T-helper 17 cell (primary cell): Measurements from ENCODE around the gene EFL1. TPM values are rescaled to one million over a fixed set of nuclear protein-coding genes. Genes with fewer than 3 reads are reported as not detected.

Experiments
- ATAC-seq: fragments of 150-1000 bp; cut with Tn5 transposase; 2 replicates; pipeline ENCODE4 v1.10.0; 2021; ENCODE audit warnings: mild to moderate bottlenecking, moderate library complexity
- DNase-seq, 3 donors: peaks; one replicate each; pipeline versions ENCODE4 v3.0.0 to v3.0.0-alpha.2; 2020 to 2021
- H3K9me3 ChIP-seq: one replicate; pipeline ENCODE4 v1.7.0; 2013; ENCODE audit warnings: low read length, mild to moderate bottlenecking; ENCODE audit not compliant: control insufficient read depth, poor library complexity, severe bottlenecking
- H3K27ac Mint-ChIP-seq: one replicate; pipeline ENCODE4 v1.8.0; 2022; ENCODE audit warnings: mild to moderate bottlenecking, moderate library complexity, mixed read lengths
- H3K27me3 Mint-ChIP-seq: one replicate; pipeline ENCODE4 v1.8.0; 2022; ENCODE audit warnings: mixed read lengths
- H3K36me3 Mint-ChIP-seq: one replicate; pipeline ENCODE4 v1.8.0; 2022; ENCODE audit warnings: low read depth, mixed read lengths
- H3K4me1 Mint-ChIP-seq: one replicate; pipeline ENCODE4 v1.8.0; 2022; ENCODE audit warnings: mild to moderate bottlenecking, mixed read lengths
- H3K4me3 Mint-ChIP-seq: one replicate; pipeline ENCODE4 v1.8.0; 2022; ENCODE audit warnings: mild to moderate bottlenecking, moderate library complexity, mixed read lengths
- total RNA-seq, 4 donors: library from RNA in 2 of 4; stranded (reverse) in 2 of 4; gene quantifications; one replicate each; pipeline ENCODE4 v1.2.3 and lab custom pipeline; 2022 to 2026

EFL1 gene
- total RNA-seq, 2 donors from 2014 or later = 9.2 to 10.4 TPM

- no peak overlapping the region for H3K4me3 Mint-ChIP-seq
- H3K36me3 Mint-ChIP-seq = peaks cover 12% of the 10 kb centered on the region
- no peaks in the 10 kb centered on the region for H3K27me3 Mint-ChIP-seq
- peaks cover 3% of the 10 kb centered on the region for H3K4me1 Mint-ChIP-seq
- ATAC-seq (no peak), DNase-seq (no peak)
- H3K9me3 ChIP-seq = no peaks in the 10 kb centered on the region
- no peak overlapping the region for H3K27ac Mint-ChIP-seq
Measured at GRCh38 chr15:82150645-82151044, 111.9 kb downstream of the EFL1 start.

- H3K4me3 Mint-ChIP-seq = no peak overlapping the region
- H3K27ac Mint-ChIP-seq = no peak overlapping the region
- DNase-seq (no peak), ATAC-seq (no peak)
- peaks cover 5% of the 10 kb centered on the region for H3K4me1 Mint-ChIP-seq
- no peaks in the 10 kb centered on the region for H3K9me3 ChIP-seq
- no peaks in the 10 kb centered on the region for H3K27me3 Mint-ChIP-seq
- peaks cover 10% of the 10 kb centered on the region for H3K36me3 Mint-ChIP-seq
Measured at GRCh38 chr15:82146990-82147461, 115.5 kb downstream of the EFL1 start.

GRCh38 chr15:82146576-82146975 is 116.0 kb downstream of the EFL1 start:
- Mint-ChIP-seq H3K27me3 (no peaks in the 10 kb centered on the region), H3K27ac (no peak overlapping the region), H3K4me3 (no peak overlapping the region), H3K4me1 (peaks cover 5% of the 10 kb centered on the region), H3K36me3 (peaks cover 7% of the 10 kb centered on the region)
- ATAC-seq (no peak), DNase-seq (no peak)
- no peaks in the 10 kb centered on the region for H3K9me3 ChIP-seq

DNA sequence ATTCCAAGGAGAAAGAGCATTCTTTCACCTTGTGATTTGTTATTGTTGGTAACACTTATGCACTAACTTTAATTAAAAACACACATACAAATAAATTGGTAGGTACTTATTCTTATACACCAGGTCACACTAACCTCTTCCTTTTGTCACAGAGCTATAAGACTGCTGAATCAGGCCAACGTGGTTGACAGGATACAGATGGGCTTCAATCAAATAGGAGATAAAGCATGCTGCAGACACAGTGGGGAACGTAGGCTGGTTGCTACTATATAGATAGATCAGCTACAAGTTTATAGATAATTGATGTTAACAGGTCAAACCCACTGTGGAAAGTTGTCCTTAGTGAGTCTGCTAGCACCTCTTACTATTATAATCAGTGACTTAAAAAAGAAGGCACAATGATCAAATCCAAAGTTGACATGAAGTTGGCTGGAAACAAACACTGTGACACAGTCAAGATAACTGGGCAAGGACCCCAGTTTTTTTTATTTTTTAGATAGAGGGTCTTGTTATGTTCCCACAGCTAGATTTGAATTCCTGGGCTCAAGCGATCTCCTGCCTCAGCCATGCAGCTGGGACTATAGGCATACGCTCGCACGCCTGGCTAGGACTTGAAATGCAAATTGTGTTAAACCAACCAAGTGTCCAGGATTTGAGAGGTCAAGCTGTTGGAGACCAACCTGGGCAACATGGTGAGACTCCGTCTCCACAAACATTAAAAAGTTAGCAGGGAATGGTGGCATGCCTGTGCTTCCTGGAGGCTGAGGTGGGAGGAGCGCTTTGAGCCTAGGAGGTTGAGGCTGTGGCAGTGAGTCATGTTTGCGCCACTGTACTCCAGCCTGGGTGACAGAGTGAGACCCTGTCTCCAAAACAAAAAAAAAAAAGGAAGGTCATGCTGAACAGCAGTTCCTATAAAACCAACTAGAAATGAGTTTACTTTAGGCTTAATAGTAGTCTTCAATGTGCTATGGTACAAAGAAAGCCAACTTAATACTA is 118.8 kb downstream of the EFL1 start:
- Mint-ChIP-seq H3K4me3 (no peak overlapping the region), H3K36me3 (peaks cover 4% of the 10 kb centered on the region), H3K27ac (no peak overlapping the region), H3K4me1 (peaks cover 10% of the 10 kb centered on the region), H3K27me3 (no peaks in the 10 kb centered on the region)
- no peak for ATAC-seq
- no peak for DNase-seq
- no peaks in the 10 kb centered on the region for H3K9me3 ChIP-seq

GRCh38 chr15:82140886-82141285 is 121.6 kb downstream of the EFL1 start:
- DNase-seq = no peak
- peaks cover 7% of the 10 kb centered on the region for H3K4me1 Mint-ChIP-seq
- H3K27me3 Mint-ChIP-seq = no peaks in the 10 kb centered on the region
- peak overlapping the region; percentile 85 for H3K27ac Mint-ChIP-seq
- H3K36me3 Mint-ChIP-seq = peaks cover 5% of the 10 kb centered on the region
- no peak for ATAC-seq
- no peak overlapping the region for H3K4me3 Mint-ChIP-seq
- H3K9me3 ChIP-seq = no peaks in the 10 kb centered on the region

DNA sequence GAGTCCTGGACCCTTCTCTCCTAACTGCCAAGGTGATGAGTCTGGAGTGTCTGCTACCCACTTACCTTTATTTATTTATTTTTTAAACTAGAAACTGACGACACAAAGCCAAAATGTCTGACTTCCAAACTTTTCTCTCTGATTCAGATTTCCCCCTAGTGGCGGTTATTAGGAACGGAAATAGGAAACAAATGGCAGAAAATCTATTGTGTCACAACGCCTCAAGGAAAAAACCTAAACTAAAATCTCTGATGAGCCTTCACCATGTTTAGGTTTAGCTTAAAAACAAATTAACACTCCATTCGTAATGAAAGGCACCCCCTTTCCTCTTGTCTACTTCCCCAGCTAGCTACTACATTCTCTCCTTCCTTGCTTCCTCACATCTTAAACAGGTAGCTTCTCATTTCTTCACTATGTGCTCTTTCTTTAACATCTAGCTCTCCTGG is 122.7 kb downstream of the EFL1 start:
- ATAC-seq (peak; percentile 30), DNase-seq (no peak)

GRCh38 chr15:82138306-82138705 is 124.2 kb downstream of the EFL1 start:
- DNase-seq = no peak
- peaks cover 5% of the 10 kb centered on the region for H3K36me3 Mint-ChIP-seq
- H3K4me1 Mint-ChIP-seq = peaks cover 9% of the 10 kb centered on the region
- no peak overlapping the region for H3K27ac Mint-ChIP-seq
- no peak overlapping the region for H3K4me3 Mint-ChIP-seq
- no peaks in the 10 kb centered on the region for H3K9me3 ChIP-seq
- ATAC-seq = no peak
- no peaks in the 10 kb centered on the region for H3K27me3 Mint-ChIP-seq

More for the DNA sequence above, 122.7 kb downstream of the EFL1 start:
- Mint-ChIP-seq H3K27me3 (no peaks in the 10 kb centered on the region), H3K4me1 (peaks cover 9% of the 10 kb centered on the region), H3K27ac (peak overlapping the region; percentile 85), H3K36me3 (peaks cover 5% of the 10 kb centered on the region), H3K4me3 (no peak overlapping the region)
- no peaks in the 10 kb centered on the region for H3K9me3 ChIP-seq

DNA sequence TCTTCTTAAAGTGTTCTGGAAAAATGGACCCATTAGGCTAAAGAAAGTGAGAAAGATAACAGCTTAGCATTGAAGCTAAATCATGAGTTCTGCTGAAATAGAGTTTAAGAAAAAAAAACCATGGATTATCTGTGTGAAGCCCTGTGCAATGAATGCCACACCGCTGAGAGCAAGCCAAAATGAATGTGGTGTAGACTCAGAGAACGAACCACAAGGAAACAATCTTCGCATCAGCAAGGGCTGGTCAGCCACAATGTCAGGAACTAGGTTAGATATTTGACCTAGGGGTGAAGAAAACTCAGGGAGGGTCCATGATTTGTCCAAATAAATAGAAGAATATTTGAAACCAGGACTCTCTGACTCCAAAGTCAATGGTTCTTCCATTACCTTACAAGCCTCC is 125.3 kb downstream of the EFL1 start:
- ATAC-seq (no peak), DNase-seq (no peak)
- Mint-ChIP-seq H3K36me3 (peaks cover 11% of the 10 kb centered on the region), H3K4me3 (no peak overlapping the region), H3K27me3 (no peaks in the 10 kb centered on the region), H3K4me1 (peaks cover 9% of the 10 kb centered on the region), H3K27ac (no peak overlapping the region)
- H3K9me3 ChIP-seq = no peaks in the 10 kb centered on the region

DNA sequence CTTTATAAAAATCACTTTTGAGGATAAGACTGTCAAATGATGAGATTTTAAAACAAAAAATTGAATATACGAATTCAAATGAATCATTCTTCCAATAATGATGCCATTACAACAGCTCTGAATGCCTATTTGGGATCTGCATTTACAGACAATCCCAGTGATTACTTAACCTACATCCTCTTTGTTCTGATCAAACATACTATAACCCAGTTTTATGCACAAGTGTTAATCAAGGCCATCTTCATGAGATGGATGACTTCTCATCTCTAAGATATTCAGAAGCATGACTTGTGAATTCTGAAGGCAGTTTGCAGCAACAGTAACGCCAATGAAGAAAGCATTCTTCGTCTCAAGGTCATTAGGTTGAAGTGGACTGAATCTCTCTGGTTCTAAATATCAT is 126.4 kb downstream of the EFL1 start:
- H3K27me3 Mint-ChIP-seq = no peaks in the 10 kb centered on the region
- no peaks in the 10 kb centered on the region for H3K9me3 ChIP-seq
- peaks cover 10% of the 10 kb centered on the region for H3K4me1 Mint-ChIP-seq
- ATAC-seq (no peak), DNase-seq (no peak)
- H3K27ac Mint-ChIP-seq = no peak overlapping the region
- no peak overlapping the region for H3K4me3 Mint-ChIP-seq
- peaks cover 16% of the 10 kb centered on the region for H3K36me3 Mint-ChIP-seq

- H3K4me3 Mint-ChIP-seq = no peak overlapping the region
- peaks cover 10% of the 10 kb centered on the region for H3K4me1 Mint-ChIP-seq
- ATAC-seq (no peak), DNase-seq (no peak)
- H3K27ac Mint-ChIP-seq = no peak overlapping the region
- H3K9me3 ChIP-seq = no peaks in the 10 kb centered on the region
- peaks cover 16% of the 10 kb centered on the region for H3K36me3 Mint-ChIP-seq
- no peaks in the 10 kb centered on the region for H3K27me3 Mint-ChIP-seq
Measured at GRCh38 chr15:82135638-82136037, 126.9 kb downstream of the EFL1 start.

DNA sequence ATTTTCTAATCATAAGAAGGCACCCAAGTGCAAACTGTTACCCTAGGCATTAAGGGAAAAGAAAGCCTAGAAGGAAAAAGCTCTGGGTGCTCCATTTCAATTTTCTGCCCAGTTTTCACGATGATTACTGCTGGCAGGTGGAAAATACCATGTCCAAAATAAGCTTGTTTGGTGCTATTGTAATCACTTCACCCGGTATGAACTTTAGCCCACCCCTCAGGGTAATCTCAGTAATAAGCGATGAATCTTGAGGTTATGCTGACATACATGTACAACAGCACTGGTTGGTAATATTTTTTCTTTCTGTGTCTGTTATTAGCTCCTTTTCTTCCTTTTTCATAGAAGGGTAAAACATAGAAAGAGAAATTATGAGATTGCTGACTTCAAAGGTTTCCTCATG is 128.1 kb downstream of the EFL1 start:
- no peak overlapping the region for H3K4me3 Mint-ChIP-seq
- no peaks in the 10 kb centered on the region for H3K9me3 ChIP-seq
- no peak for DNase-seq
- H3K4me1 Mint-ChIP-seq = peaks cover 4% of the 10 kb centered on the region
- no peak overlapping the region for H3K27ac Mint-ChIP-seq
- H3K27me3 Mint-ChIP-seq = no peaks in the 10 kb centered on the region
- ATAC-seq = no peak
- H3K36me3 Mint-ChIP-seq = peaks cover 19% of the 10 kb centered on the region

- H3K36me3 Mint-ChIP-seq = peaks cover 17% of the 10 kb centered on the region
- DNase-seq = no peak
- peaks cover 4% of the 10 kb centered on the region for H3K4me1 Mint-ChIP-seq
- H3K27ac Mint-ChIP-seq = no peak overlapping the region
- H3K27me3 Mint-ChIP-seq = no peaks in the 10 kb centered on the region
- ATAC-seq = no peak
- no peaks in the 10 kb centered on the region for H3K9me3 ChIP-seq
- H3K4me3 Mint-ChIP-seq = no peak overlapping the region
Measured at GRCh38 chr15:82133251-82133650, 129.3 kb downstream of the EFL1 start.

GRCh38 chr15:82132742-82133141 is 129.8 kb downstream of the EFL1 start:
- Mint-ChIP-seq H3K4me3 (no peak overlapping the region), H3K27me3 (no peaks in the 10 kb centered on the region), H3K36me3 (peaks cover 14% of the 10 kb centered on the region), H3K27ac (peak overlapping the region; percentile 27), H3K4me1 (peaks cover 4% of the 10 kb centered on the region)
- DNase-seq (no peak), ATAC-seq (no peak)
- no peaks in the 10 kb centered on the region for H3K9me3 ChIP-seq

DNA sequence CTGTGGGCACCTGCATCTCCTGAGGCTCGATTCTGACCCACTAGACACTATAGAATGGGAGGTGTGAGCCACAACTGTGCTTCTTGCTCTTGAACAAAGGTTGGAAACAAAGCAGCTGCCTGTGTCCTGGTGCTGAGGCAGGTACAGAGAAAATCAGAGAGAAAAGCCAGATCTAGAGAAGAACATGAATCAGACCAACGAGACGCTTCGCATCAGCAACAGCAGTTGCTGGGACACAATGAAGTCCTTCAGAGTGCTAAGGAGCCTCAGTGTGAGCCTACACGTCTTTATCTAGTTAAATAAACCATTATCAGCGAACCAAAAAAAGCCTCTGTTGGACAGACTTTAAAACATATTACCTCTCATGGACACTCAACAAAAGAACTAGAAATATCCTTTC is 130.4 kb downstream of the EFL1 start:
- Mint-ChIP-seq H3K27ac (peak overlapping the region; percentile 27), H3K27me3 (no peaks in the 10 kb centered on the region), H3K36me3 (peaks cover 14% of the 10 kb centered on the region), H3K4me3 (no peak overlapping the region), H3K4me1 (peaks cover 4% of the 10 kb centered on the region)
- DNase-seq = no peak
- no peak for ATAC-seq
- H3K9me3 ChIP-seq = no peaks in the 10 kb centered on the region
